ENCODE measurements around the gene COBL.

The COBL gene

DNA sequence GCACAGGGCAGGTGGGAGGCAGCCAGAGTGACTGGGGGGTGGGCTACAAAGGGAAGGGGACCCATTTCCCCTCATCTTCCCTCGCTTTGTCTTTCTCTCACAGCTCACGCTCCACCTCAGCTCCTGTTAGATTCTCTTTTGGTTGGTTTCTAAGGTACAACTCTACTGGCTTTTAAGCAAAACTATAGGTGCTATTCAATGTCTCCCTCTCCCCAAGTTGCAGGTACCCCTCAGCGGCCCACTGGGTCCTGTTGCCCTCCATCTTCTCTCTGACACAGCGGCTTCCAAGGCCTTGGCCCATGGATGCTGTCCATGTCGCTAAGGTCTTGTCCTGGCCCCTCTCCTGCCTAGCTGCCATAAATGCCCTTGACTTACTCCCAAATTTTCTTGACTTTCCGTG lies 168.4 kb downstream of the COBL start:
- no peak for DNase-seq (ENCODE audit: low read depth in 2 of 2)

DNA sequence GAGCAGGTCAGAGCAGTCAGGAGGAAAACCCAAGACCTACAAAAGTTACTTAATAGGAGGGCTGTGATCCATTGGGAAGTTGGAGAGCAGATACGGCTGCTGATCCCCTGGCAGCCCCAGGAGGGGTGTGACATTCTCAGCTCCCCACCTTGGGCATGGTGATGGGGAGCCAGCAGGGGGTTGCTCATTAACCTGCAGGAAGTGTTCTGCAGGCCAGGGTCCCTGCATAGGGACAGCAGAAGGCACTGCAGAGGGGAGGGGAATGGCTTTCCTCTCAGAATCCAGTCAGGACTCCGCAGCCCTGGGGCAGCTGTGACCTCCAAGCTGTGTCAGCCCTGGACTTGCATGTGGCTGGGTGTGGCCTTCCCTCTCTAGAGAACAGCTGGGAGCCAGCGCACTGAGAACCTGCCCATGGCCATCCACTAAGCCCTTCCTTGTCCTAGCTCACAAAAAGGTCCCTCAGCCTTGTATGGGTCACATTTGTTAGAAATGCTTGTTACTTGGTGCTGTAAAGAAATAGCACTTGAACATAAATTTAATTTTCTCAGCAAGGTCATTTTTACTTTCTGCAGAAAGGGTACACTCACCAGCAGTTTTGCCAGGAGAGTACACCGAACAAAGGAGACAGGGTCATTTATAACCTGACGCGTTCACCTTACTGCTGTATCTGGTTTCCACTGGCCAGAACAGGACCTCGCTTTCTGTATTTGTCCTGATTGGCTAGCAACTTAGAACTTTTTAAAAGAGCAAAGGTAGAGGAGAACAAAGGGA lies 169.6 kb downstream of the COBL start:
- DNase-seq (ENCODE audit: low read depth in 2 of 2) = no peak

DNA sequence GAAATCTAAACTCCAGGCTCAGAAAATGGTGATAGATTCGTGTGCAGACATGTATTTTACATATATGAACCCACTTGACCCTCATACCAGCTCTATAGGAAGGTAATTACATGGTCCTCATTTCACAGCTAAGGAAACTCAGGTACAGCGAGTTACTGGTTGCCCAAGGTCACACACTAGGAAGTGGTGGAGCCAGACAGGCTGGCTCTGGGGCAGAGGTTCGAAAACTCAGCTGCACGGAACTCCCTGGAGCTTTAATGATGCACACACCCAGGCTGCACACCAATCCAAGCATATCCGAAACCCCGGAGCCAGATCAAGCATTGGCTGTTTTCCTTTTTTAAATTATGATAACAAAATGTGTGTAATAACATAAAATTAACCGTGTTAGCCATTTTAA lies 172.4 kb downstream of the COBL start:
- no peak for DNase-seq (ENCODE audit: low read depth in 2 of 2)

DNA sequence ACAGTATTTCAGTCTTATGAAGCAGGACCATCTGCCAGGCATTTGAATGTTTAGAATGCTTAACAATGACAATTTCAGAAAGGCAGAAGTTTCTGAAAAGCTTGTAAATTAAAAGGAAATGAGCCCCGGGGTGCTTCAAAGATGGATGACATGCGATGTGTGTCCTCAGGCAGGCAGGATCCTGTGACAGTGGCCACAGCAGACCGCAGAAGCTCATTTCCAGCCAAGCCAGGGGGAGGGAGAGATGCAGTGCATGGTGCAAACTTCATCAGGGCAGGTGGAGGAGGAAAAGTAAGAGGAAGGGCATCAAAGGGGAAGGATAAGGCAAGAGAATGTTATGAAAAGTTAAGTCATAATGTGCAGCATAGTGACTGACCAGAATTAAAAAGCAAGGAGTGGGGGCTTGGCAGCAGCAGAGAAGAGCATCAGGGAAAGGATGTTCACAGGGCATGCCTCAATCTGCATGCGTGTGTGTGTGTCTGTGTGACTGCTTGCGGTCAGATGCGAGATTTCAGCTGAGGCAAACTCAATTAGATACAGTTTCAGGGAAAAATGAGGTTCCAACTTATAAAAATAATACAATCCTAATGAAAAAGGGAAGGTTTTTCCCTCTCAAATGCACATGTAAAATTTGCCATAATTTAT lies 173.7 kb downstream of the COBL start:
- DNase-seq (ENCODE audit: low read depth in 2 of 2) = no peak

DNA sequence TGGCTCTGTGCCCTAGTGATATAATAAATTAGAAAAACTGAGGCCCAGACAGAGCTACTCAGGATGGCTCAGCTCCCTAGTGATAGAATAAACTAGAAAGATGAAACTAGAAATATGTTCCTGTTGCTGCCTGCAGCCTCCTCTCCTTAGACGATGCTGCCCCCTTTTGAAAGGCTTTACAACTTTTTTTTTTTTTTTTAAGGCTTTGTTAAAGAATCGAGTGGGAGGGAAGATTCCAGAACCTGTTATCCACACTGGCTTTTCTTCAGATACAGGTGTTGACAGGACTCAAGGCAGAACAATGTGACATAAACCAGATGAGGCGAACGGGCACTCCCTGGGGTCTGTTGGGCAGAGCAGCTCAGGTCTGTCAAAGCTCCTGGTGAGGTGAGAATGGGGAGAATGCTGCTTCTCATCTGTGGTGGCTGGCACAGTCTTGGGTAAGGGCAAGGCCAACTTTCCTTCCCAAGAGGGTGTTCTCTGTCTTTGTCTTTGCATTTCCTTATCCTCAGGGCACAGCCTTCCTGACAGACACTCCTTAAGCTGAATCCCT lies 175.1 kb downstream of the COBL start:
- DNase-seq (ENCODE audit: low read depth in 2 of 2) = no peak

DNA sequence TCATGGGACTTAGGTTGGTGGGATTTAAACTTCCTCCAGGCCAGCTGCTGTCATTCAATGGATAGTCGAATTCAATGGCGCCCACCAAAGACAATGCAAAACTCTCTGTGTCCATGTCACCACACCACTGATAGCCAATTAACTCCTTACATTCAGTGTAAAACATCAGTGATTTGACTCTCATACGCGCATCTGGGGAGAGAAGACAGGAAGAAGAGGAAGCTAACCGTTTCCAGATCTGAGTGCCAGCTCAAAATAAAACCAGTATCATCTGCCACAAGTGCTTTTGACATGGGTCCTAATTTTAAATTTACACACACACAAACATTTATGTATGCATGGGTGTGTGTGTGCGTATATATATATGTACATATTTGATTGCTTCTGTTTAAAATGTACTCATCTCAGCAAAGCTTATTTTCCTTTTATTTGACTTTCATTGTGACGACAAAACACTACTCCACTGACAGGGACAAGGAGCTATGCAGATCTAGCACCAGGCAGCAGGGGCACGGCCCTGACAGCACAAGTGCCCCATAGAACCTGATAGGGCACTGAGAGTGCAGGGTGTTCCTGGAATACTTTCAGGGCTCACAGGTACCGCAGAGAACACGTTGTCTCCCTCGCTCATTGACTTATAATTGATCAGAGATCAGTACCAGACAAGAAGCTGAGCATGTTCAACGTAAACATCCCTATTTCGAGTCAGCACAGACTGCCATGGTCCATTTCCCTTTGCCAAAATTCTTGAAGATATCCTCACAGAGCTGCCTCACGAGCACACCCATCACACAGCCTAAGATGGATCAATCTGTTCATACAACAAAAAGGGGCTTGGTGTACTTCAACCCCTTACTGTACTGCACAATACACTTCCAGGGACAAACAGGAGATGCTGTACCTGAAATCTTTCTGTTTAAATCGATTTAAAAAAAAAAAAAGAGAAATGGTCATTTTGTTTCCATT lies 176.1 kb downstream of the COBL start:
- DNase-seq (ENCODE audit: low read depth in 2 of 2) = no peak

DNA sequence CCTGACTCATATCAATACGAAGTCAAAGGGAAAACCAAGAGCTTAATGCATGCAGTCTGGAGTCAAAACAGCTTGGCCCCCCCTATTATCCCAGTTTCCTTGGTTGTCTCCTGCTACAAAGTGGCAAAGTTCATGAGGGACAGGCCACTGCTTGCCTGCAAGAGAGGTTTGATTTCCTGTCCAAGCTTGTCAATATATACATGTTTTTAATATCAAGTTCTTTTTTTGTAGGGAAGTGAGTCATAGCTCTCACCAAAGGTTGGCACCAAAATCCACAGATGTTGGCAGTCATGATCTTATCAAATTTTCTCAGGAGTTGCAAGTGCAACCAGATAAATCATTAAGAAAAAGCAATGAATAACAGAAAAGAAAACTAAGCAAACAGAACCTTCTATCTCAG lies 176.8 kb downstream of the COBL start:
- DNase-seq (ENCODE audit: low read depth in 2 of 2) = no peak

DNA sequence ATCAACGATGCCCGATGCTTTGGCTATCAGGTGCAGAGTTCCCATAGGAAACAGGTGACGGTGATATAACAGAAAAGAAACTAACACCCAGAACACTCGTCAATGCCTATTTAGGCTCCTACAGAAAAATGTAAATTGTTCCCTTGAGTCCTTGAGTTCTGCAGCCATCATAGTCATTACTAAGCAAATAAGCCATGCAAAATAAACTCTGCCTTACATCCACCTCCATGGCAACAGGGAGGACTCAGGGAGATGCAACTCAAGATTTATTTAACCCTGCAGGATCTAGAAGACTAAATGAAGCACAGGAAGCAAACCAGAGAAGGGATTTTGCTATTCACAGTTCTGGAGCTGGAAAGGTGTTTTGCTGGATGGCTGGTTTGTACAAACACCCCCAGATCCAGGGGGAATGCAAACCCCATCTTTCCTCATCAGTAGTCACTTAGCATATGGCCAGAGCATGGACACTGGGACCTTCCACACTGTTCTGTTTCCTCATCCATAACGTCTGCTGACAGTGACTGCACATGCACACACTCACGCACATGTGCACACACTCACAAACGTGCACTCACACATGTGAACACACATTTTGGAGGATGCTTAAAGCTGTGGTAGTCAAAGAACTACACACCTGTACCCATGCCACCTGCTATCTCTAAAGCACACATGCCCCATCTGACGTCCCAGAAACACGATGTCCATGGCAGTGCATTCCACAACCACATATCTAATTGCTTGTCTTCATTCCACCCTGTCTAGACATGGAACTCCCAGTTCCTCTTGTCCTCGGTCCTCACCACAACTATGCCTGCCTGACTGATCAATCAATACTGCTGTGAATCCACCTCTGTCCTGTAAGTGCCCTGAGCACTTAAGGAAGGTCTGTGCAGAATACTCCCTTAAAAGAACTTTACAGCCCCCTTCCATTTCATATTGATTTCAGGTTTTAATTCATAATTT lies 178.2 kb downstream of the COBL start:
- DNase-seq (ENCODE audit: low read depth in 2 of 2) = no peak

DNA sequence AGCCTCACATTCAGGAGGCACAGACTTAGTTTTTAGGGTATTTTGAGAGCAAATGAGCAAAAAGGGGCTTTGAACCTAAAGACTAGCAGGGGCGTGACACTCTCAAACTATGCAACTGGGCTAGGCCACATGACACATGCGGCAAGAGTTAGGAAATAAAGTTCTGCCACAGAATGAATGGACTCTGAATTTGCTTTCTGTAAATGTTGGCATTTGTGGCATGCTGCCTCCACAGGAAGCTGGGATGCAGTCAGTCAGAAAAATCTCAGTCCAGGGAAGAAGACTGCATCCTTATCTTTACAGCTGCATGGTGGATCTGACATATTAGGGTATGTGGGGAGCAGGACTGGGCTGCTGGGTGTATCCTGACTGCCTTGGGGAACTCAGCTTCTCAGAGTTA lies 181.0 kb downstream of the COBL start:
- DNase-seq (ENCODE audit: low read depth in 2 of 2) = no peak

DNA sequence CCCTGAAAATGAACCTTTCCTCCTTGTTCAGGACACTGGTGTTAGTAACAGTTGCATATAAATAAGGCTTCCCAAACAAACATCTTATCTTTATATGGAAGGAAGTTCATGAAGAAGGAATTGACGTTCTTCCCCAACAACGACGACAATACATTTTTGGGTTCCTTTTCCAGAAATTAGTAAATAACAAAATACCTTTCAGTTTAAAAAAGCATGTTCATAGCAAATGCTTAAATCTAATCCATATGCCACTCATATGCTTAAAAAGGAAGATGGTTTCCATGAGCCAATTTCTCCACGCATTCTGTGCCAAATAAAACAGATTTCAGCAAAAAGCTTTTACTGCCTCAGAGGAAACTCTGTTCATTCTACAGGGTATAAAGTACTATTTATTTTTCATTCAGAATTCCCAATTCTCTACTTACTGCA lies 182.6 kb downstream of the COBL start:
- no peak for DNase-seq (ENCODE audit: low read depth in 2 of 2)

DNA sequence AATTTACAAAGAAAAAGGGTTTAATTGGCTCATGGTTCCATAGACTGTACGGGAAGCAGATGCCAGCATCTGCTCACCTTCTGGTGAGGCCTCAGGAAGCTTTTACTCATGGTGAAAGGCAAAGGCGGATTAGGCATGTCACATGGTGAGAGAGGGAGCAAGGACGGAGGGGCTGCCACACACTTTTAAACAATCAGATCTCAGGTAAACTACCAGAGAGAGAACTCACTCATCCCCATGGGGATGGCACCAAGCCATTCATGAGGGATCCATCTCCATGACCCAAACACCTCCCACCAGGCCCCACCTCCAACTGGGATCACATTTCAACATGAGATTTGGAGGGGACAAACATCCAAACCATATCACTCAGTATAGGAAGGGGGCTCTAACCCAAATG lies 183.9 kb downstream of the COBL start:
- DNase-seq (ENCODE audit: low read depth in 2 of 2) = no peak

DNA sequence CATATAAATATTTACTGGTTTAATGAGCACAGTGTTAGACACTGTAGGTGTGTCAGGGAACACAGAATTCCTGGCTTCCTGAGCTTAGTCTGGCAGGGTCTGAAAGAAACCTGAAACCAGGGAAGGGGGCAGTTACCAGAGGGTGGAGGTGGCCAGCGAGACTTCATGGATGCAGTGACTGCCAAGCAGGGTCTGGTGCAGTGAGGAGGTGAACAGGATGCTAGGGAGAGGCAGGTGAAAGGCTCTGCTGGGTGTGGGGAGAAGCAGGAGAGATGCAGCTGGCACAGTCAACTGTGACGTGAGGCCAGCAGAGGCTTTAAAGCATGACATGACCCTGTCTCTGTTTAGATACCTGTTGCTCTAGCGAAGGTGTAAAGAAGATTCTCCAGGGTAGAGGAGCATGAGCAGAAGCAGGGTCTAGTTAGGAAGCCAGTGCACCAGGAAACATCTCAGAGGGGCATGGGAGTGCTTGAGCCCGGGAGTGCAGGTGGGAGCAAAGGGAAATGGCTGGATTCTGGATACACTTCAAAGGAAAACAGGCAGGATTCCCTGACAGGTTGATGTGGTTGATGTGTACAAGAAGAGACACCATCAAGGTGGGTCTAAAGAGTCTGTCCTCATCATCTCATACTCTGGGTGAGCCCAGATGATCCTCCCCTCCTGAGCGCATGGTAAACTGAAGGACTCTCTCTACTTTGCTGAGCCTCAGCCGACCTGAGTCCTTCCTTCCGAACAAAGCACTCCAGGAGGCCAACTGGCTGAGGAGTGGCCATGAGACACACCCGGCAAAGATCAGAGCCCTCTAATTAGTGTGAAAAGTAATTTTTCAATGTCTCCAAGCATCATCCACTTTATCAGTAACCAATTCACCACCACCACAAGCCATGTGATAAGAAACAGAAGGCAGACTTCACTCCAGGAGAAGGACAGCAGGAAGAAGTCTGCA lies 186.8 kb downstream of the COBL start:
- DNase-seq (ENCODE audit: low read depth in 2 of 2) = no peak

DNA sequence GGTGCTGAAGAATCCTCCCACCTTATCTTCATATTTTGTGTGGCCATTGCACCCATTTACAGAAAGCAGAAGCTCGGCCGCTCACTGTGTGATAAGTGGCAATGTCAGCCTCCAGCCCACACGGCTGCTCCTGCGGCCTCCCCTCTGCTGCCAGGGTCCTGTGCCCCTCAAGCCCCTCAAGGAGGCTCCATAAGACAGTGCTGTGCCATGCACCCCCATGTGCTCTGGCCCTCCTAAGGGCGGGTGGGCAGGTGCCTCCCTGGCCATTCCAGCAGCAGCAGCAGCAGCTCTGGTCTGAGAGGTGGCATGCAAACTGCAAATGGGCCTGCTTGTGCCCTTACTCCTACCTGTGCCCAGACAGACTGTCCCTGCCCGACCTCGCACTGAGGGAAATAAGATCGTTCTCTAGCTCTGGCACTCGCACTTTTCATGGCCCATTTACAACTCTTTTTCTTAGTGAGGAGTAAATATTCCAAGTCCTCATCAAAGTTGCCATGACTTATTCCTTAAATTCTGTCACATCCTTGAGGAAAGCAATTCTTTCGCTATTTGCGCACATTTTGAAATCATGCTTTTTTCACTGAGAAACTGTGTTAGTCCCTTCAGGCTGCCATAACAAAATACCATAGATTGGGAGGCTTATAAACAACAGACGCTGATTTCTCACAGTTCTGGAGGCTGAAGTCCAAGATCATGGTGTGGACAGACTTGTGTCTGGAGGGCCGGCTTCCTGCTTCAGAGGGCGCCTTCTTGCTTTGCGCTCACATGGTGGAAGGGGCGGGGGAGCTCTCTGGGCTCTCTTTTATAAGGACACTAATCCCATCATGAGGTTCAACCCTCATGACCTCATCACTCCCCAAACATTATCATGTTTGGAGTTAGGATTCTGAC lies 187.8 kb downstream of the COBL start:
- no peak for DNase-seq (ENCODE audit: low read depth in 2 of 2)

DNA sequence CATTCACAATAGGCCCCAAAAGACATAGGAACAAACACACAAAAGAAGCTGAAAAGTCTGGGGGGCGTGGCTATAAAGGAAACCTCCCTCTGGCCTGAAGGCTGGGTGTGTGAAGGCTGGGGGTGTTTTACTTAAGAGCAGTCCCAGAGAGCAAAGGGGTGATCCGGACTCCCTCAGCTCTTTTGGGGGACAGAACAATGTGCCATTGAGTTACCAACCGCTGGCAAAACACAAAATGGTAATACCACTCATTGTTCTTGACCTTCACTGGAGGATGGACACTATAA lies 189.0 kb downstream of the COBL start:
- no peak for DNase-seq (ENCODE audit: low read depth in 2 of 2)

DNA sequence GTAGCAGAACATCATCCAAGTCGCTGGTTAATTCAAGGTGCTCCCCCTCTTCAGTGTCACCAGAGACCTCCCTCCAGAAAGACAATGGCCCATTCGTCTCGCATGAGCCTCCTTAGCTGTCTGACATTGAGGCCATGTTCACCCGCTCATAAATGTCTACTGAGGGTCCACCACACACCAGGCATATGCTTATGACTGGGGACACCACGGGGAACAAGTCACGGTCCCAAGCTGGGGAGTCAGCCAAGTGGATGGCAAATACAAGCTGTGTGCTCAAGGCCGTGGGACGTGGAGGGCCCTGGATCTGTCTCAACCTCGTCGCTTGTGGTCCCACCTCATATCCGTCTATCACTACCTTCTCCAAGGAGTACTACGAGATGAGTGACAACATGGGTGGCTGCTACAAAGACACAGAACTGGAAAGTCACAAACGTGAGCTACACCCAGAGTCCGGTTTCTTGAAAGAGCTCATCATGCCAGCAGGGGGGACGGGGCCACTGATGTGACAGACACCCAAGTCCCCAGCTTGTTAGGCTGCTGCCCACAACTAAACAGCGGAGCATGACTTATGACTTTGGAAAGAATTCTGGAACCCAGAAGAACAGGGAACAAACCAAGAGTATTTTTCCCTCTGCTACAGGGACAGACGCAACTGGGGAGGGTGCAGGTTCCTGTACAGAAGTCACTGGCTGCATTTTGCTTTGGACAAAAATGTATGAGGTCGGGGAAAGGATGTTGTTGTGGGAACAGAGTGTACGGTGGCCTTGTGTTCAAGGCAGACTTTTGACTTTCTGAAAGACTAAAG lies 189.6 kb downstream of the COBL start:
- DNase-seq (ENCODE audit: low read depth in 2 of 2) = no peak

DNA sequence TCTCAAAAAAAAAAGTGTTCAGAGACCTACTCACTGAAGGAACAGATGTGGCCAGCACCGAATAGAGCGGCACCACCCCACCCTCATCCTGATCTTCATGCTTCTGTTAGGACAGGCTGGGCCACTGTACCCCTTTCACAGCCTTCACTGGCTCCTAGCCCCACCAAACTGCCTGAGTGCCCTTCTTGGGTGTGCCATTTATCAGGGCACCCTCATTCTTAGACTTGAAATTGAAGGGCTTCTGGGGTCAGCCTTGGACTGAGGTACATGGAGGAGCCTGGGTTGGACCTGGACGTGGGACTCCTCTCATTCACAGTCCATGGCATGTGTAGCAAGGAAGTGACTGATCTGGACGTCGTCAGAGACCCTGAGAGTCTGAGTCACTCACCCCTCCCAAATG lies 190.3 kb downstream of the COBL start:
- DNase-seq (ENCODE audit: low read depth in 2 of 2) = no peak

DNA sequence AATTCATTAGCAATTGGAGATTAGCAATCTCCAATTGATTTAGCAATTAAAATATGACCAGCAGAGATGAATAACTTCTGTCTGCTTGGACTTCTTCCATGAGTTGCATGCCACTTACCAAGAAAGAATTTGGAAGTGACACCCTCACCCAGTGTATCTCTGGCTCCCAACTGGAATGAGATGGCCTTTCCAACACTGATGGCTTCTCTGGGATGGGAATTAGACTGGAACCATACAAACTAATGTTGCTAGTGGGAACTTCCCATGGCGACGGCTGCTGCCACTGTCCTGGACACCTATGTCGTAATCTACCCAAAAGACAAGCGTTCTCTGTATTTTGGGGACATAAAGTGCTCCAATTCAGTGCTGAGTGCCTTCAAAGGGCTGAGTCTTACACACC lies 192.3 kb downstream of the COBL start:
- DNase-seq (ENCODE audit: low read depth in 2 of 2) = no peak

DNA sequence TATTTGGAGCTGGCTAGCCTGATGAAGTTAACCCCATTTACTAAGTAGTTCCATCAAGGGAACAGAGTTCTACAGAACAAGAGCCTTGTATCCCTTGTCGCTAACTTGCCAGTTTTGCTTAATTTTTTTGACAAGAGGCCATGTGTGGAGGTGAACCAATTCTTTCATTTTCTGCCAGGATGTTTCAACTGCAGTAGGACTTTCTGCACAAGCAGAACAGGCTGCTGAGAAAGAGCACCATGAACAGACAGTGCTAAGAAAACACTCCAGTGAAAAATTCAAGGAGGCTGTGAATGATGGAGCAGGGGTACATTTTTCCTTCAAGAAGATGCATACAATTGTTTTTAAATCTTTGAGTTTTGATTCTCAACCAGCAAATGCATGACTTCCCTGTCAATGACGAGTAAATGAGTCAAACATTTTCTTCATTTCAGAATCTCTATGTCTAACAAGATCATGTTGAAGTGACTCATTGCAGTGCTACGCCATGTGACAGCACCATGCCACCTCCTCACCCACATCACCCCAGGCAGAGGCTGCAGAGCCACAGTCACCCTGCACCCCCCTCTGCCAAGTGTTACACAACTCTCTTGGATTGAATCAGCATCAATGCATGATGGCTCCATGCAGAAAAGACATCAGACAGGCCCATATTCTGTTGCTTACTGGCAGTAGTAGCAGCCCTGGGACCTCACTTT lies 193.1 kb downstream of the COBL start:
- peak; percentile 74 to 76 for DNase-seq (ENCODE audit: low read depth in 2 of 2)

Measured in stimulated activated CD4-positive, alpha-beta T cell treated with anti-CD3 and anti-CD28 coated beads, Interleukin-15, amount 100 ng/mL, for 48 hours (primary cell).